Measurements from ENCODE around the gene CMTM4. TPM values are rescaled to one million over a fixed set of nuclear protein-coding genes. Genes with fewer than 3 reads are reported as not detected.
A peak's percentile ranks its signal among the peaks of the same experiment; 100 is the strongest.

The CMTM4 gene
- total RNA-seq, 1 donor from 2014 or later = 20.1 TPM

GRCh38 chr16:66714062-66714461, 17.5 kb upstream of the CMTM4 start:
- TF ChIP-seq CTCF (IDR thresholded peaks at IDR 0.05) = no peak
- H3K9me3 ChIP-seq = no peaks in the 10 kb centered on the region
- no peaks in the 10 kb centered on the region for H3K27me3 ChIP-seq
- no peak overlapping the region for H3K27ac ChIP-seq
- DNase-seq (ENCODE audit: low spot score in 2 of 2) = no peak
- H3K36me3 ChIP-seq = peaks cover 7 to 12% of the 10 kb centered on the region in 2 donors
- intact Hi-C loops (cut with DNase I) = no loop called here
- H3K4me3 ChIP-seq = no peak overlapping the region
- peaks cover 0 to 2% of the 10 kb centered on the region in 2 donors for H3K4me1 ChIP-seq

GRCh38 chr16:66713076-66713475, 16.5 kb upstream of the CMTM4 start:
- DNase-seq (ENCODE audit: low spot score in 2 of 2) = no peak

GRCh38 chr16:66712512-66712911, 16.0 kb upstream of the CMTM4 start:
- intact Hi-C loops (cut with DNase I) = no loop called here
- H3K9me3 ChIP-seq = no peaks in the 10 kb centered on the region
- H3K36me3 ChIP-seq = peaks cover 0 to 3% of the 10 kb centered on the region in 2 donors
- H3K27me3 ChIP-seq = no peaks in the 10 kb centered on the region
- H3K4me1 ChIP-seq = peaks cover 0 to 2% of the 10 kb centered on the region in 2 donors
- H3K27ac ChIP-seq = no peak overlapping the region
- DNase-seq (ENCODE audit: low spot score in 2 of 2) = no peak
- H3K4me3 ChIP-seq = no peak overlapping the region
- no peak for TF ChIP-seq CTCF (IDR thresholded peaks at IDR 0.05)

More at GRCh38 chr16:66713076-66713475, 16.5 kb upstream of the CMTM4 start:
- Histone ChIP-seq H3K36me3 (peaks cover 0 to 3% of the 10 kb centered on the region in 2 donors), H3K27ac (no peak overlapping the region), H3K4me3 (no peak overlapping the region), H3K27me3 (no peaks in the 10 kb centered on the region), H3K9me3 (no peaks in the 10 kb centered on the region), H3K4me1 (peaks cover 0 to 2% of the 10 kb centered on the region in 2 donors)
- intact Hi-C loops (cut with DNase I) = no loop called here
- no peak for TF ChIP-seq CTCF (IDR thresholded peaks at IDR 0.05)

- no peak for DNase-seq (ENCODE audit: low spot score in 2 of 2)
- intact Hi-C loops (cut with DNase I) = no loop called here
- Histone ChIP-seq H3K27me3 (no peaks in the 10 kb centered on the region), H3K4me3 (no peak overlapping the region), H3K9me3 (no peaks in the 10 kb centered on the region), H3K36me3 (no peaks in the 10 kb centered on the region), H3K4me1 (peaks cover 0 to 4% of the 10 kb centered on the region in 2 donors), H3K27ac (no peak overlapping the region)
- no peak for TF ChIP-seq CTCF (IDR thresholded peaks at IDR 0.05)
These were observed 15.0 kb upstream of the CMTM4 start for GRCh38 chr16:66711581-66711980.

GRCh38 chr16:66706506-66706880, 9.9 kb upstream of the CMTM4 start:
- Histone ChIP-seq H3K9me3 (no peaks in the 10 kb centered on the region), H3K4me3 (no peak overlapping the region), H3K36me3 (no peaks in the 10 kb centered on the region), H3K27ac (peak overlapping the region; percentile 75 to 76), H3K4me1 (peaks cover 9 to 13% of the 10 kb centered on the region in 2 donors), H3K27me3 (no peaks in the 10 kb centered on the region)
- no peak for TF ChIP-seq CTCF (IDR thresholded peaks at IDR 0.05)
- intact Hi-C loops (cut with DNase I) = no loop called here
- no peak for DNase-seq (ENCODE audit: low spot score in 2 of 2)
